Measurements from ENCODE around the gene PACSIN2. TPM values are rescaled to one million over a fixed set of nuclear protein-coding genes. Genes with fewer than 3 reads are reported as not detected.

PACSIN2 gene
- total and polyA plus RNA-seq, 2 experiments from 2014 or later, result 23.5 to 57.3 TPM

DNA sequence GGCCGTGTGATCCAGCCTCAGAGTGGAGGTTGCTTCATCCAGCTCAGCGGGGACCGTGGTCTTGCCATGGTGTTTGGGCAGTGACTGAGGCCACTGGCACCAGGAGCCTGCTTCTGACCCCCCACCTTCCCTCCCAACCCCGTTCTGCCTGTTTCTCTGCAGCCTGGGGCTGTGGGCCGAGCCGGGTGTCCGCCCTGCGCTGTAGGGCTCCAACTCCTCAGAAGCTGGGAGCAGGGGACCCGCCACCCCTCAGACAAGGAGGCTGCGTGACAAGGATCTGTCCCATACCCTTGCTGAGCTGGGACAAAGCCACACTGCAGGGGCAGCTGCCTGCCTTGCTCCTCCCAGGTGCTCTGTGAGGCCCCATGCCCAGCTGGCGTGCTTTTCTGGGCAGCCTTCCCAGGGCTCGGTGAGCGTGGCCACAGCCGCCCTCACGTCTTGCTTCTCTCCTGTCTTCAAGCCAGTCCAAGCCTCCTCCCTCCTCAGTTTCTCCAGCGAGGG is 146.1 kb downstream of the PACSIN2 start:
- peaks cover 18% of the 10 kb centered on the region for H3K27me3 Mint-ChIP-seq (ENCODE audit: insufficient read depth, low read depth, poor library complexity)
- no peak for ATAC-seq

More for the DNA sequence above, 146.1 kb downstream of the PACSIN2 start:
- H3K4me2 ChIP-seq, result no peak overlapping the region
- no peaks in the 10 kb centered on the region for H3F3A ChIP-seq (replicated peaks; ENCODE audit: low read depth)
- H3K4me3 ChIP-seq, result no peak overlapping the region
- H3K79me2 ChIP-seq (replicated peaks; ENCODE audit: insufficient read depth), result no peaks in the 10 kb centered on the region
- H4K20me1 ChIP-seq (replicated peaks; ENCODE audit: insufficient read depth), result no peaks in the 10 kb centered on the region
- Mint-ChIP-seq H3K36me3 (ENCODE audit: low read depth) (peaks cover 2% of the 10 kb centered on the region; the same call in 1 of the 3 replicates), H3K4me1 (peaks cover 3% of the 10 kb centered on the region; the same call in 1 of the 3 replicates), H3K9me3 (no peaks in the 10 kb centered on the region; the same call in 2 of the 3 replicates), H3K4me3 (no peak overlapping the region), H3K27ac (no peak overlapping the region)
- DNase-seq (ENCODE audit: low spot score), result no peak
- H2AFZ ChIP-seq, result no peak overlapping the region
- peaks cover 8% of the 10 kb centered on the region; the same call in 1 of the 2 replicates for H3K36me3 ChIP-seq (ENCODE audit: insufficient read depth)
- H3K27me3 ChIP-seq (ENCODE audit: insufficient read depth), result no peaks in the 10 kb centered on the region
- H3K9me2 ChIP-seq (ENCODE audit: insufficient read depth), result no peaks in the 10 kb centered on the region
- no peak for TF ChIP-seq JUNB (IDR thresholded peaks at IDR 0.05; ENCODE audit: unreplicated experiment)
- TF ChIP-seq, protein P1, sequence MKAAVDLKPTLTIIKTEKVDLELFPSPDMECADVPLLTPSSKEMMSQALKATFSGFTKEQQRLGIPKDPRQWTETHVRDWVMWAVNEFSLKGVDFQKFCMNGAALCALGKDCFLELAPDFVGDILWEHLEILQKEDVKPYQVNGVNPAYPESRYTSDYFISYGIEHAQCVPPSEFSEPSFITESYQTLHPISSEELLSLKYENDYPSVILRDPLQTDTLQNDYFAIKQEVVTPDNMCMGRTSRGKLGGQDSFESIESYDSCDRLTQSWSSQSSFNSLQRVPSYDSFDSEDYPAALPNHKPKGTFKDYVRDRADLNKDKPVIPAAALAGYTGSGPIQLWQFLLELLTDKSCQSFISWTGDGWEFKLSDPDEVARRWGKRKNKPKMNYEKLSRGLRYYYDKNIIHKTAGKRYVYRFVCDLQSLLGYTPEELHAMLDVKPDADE (IDR thresholded peaks at IDR 0.05), result no peak
- no peak for TF ChIP-seq STAT1 (IDR thresholded peaks at IDR 0.05; ENCODE audit: unreplicated experiment)
- no peak for TF ChIP-seq EZH2phosphoT487 (IDR thresholded peaks at IDR 0.05; ENCODE audit: unreplicated experiment)
- no peak for TF ChIP-seq POLR2AphosphoS5 (IDR thresholded peaks at IDR 0.05; ENCODE audit: low read depth)
- TF ChIP-seq ZNF331 (CRISPR knock-in tag; IDR thresholded peaks at IDR 0.05; ENCODE audit: low read depth), result no peak
- TF ChIP-seq, protein P2, sequence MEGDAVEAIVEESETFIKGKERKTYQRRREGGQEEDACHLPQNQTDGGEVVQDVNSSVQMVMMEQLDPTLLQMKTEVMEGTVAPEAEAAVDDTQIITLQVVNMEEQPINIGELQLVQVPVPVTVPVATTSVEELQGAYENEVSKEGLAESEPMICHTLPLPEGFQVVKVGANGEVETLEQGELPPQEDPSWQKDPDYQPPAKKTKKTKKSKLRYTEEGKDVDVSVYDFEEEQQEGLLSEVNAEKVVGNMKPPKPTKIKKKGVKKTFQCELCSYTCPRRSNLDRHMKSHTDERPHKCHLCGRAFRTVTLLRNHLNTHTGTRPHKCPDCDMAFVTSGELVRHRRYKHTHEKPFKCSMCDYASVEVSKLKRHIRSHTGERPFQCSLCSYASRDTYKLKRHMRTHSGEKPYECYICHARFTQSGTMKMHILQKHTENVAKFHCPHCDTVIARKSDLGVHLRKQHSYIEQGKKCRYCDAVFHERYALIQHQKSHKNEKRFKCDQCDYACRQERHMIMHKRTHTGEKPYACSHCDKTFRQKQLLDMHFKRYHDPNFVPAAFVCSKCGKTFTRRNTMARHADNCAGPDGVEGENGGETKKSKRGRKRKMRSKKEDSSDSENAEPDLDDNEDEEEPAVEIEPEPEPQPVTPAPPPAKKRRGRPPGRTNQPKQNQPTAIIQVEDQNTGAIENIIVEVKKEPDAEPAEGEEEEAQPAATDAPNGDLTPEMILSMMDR (conservative IDR thresholded peaks at IDR 0.05; ENCODE audit: low read depth in 2 of 2), result no peak
- TF ChIP-seq, protein P3, sequence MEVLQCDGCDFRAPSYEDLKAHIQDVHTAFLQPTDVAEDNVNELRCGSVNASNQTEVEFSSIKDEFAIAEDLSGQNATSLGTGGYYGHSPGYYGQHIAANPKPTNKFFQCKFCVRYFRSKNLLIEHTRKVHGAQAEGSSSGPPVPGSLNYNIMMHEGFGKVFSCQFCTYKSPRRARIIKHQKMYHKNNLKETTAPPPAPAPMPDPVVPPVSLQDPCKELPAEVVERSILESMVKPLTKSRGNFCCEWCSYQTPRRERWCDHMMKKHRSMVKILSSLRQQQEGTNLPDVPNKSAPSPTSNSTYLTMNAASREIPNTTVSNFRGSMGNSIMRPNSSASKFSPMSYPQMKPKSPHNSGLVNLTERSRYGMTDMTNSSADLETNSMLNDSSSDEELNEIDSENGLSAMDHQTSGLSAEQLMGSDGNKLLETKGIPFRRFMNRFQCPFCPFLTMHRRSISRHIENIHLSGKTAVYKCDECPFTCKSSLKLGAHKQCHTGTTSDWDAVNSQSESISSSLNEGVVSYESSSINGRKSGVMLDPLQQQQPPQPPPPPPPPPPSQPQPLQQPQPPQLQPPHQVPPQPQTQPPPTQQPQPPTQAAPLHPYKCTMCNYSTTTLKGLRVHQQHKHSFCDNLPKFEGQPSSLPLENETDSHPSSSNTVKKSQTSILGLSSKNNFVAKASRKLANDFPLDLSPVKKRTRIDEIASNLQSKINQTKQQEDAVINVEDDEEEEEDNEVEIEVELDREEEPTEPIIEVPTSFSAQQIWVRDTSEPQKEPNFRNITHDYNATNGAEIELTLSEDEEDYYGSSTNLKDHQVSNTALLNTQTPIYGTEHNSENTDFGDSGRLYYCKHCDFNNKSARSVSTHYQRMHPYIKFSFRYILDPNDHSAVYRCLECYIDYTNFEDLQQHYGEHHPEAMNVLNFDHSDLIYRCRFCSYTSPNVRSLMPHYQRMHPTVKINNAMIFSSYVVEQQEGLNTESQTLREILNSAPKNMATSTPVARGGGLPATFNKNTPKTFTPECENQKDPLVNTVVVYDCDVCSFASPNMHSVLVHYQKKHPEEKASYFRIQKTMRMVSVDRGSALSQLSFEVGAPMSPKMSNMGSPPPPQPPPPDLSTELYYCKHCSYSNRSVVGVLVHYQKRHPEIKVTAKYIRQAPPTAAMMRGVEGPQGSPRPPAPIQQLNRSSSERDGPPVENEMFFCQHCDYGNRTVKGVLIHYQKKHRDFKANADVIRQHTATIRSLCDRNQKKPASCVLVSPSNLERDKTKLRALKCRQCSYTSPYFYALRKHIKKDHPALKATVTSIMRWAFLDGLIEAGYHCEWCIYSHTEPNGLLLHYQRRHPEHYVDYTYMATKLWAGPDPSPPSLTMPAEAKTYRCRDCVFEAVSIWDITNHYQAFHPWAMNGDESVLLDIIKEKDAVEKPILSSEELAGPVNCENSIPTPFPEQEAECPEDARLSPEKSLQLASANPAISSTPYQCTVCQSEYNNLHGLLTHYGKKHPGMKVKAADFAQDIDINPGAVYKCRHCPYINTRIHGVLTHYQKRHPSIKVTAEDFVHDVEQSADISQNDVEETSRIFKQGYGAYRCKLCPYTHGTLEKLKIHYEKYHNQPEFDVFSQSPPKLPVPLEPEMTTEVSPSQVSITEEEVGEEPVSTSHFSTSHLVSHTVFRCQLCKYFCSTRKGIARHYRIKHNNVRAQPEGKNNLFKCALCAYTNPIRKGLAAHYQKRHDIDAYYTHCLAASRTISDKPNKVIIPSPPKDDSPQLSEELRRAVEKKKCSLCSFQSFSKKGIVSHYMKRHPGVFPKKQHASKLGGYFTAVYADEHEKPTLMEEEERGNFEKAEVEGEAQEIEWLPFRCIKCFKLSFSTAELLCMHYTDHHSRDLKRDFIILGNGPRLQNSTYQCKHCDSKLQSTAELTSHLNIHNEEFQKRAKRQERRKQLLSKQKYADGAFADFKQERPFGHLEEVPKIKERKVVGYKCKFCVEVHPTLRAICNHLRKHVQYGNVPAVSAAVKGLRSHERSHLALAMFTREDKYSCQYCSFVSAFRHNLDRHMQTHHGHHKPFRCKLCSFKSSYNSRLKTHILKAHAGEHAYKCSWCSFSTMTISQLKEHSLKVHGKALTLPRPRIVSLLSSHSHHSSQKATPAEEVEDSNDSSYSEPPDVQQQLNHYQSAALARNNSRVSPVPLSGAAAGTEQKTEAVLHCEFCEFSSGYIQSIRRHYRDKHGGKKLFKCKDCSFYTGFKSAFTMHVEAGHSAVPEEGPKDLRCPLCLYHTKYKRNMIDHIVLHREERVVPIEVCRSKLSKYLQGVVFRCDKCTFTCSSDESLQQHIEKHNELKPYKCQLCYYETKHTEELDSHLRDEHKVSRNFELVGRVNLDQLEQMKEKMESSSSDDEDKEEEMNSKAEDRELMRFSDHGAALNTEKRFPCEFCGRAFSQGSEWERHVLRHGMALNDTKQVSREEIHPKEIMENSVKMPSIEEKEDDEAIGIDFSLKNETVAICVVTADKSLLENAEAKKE (CRISPR knock-in tag; IDR thresholded peaks at IDR 0.05), result no peak
- no peak for TF ChIP-seq ZNF114 (CRISPR knock-in tag; IDR thresholded peaks at IDR 0.05)
- TF ChIP-seq, protein P4, sequence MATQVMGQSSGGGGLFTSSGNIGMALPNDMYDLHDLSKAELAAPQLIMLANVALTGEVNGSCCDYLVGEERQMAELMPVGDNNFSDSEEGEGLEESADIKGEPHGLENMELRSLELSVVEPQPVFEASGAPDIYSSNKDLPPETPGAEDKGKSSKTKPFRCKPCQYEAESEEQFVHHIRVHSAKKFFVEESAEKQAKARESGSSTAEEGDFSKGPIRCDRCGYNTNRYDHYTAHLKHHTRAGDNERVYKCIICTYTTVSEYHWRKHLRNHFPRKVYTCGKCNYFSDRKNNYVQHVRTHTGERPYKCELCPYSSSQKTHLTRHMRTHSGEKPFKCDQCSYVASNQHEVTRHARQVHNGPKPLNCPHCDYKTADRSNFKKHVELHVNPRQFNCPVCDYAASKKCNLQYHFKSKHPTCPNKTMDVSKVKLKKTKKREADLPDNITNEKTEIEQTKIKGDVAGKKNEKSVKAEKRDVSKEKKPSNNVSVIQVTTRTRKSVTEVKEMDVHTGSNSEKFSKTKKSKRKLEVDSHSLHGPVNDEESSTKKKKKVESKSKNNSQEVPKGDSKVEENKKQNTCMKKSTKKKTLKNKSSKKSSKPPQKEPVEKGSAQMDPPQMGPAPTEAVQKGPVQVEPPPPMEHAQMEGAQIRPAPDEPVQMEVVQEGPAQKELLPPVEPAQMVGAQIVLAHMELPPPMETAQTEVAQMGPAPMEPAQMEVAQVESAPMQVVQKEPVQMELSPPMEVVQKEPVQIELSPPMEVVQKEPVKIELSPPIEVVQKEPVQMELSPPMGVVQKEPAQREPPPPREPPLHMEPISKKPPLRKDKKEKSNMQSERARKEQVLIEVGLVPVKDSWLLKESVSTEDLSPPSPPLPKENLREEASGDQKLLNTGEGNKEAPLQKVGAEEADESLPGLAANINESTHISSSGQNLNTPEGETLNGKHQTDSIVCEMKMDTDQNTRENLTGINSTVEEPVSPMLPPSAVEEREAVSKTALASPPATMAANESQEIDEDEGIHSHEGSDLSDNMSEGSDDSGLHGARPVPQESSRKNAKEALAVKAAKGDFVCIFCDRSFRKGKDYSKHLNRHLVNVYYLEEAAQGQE (IDR thresholded peaks at IDR 0.05; ENCODE audit: unreplicated experiment), result no peak
- TF ChIP-seq CREB1 (CRISPR knock-in tag; IDR thresholded peaks at IDR 0.05; ENCODE audit: low read depth), result no peak
- no peak for TF ChIP-seq NANOG (IDR thresholded peaks at IDR 0.05; ENCODE audit: borderline replicate concordance)
- TF ChIP-seq EZH2 (IDR thresholded peaks at IDR 0.05; ENCODE audit: low read depth, unreplicated experiment), result no peak
- no peaks in the 10 kb centered on the region for H3K4me1 ChIP-seq (ENCODE audit: insufficient read depth)
- no peak overlapping the region for H3K27ac ChIP-seq (ENCODE audit: low read depth)

Data from GM23338 (cell line).